Muscle of arm (tissue), 14 donors: Measurements from ENCODE around the gene RASL11B. TPM values are rescaled to one million over a fixed set of nuclear protein-coding genes. Genes with fewer than 3 reads are reported as not detected.
"Not testable (repeated sequence)": the region's sequence is repeated elsewhere in the genome, so short reads cannot be mapped to it uniquely, and the experiment has no call there.

Source experiments
- DNase-seq: peaks from one replicate; pipeline ENCODE4 v3.0.0-alpha.2; 2013
- long read RNA-seq, 11 donors: transcript quantifications; one replicate each; lab custom pipeline, GENCODE V29; 2026
- polyA plus RNA-seq, 12 donors: library from polyadenylated mRNA; unstranded; fragments of 120-200 nt; gene quantifications; one replicate each; pipeline ENCODE4 v1.2.1, GENCODE V29; 2013; ENCODE audit not compliant: insufficient read length in 12 of 12

RASL11B gene
- polyA plus RNA-seq, result 10 to 100 TPM in 7 of 12 donors, 1 to 10 TPM in 3, not detected in 2; 6.0 to 15.8 (median 11.1) TPM
- long read RNA-seq, donor 1, partial matches to known transcripts, result 0 of 2 reads
- long read RNA-seq, donor 1, other reads (novel, unspliced or antisense), result 0 of 2 reads
- long read RNA-seq, donor 2, transcript RASL11B-201 (4 exons, 1,995 nt), result major isoform, 13 of 13 reads
- long read RNA-seq, donor 2, partial matches to known transcripts, result 0 of 13 reads
- long read RNA-seq, donor 2, other reads (novel, unspliced or antisense), result 0 of 13 reads
- long read RNA-seq, donor 3, partial matches to known transcripts, result 0 of 2 reads
- long read RNA-seq, donor 3, other reads (novel, unspliced or antisense), result 0 of 2 reads
- long read RNA-seq, donor 4, partial matches to known transcripts, result 0 of 3 reads
- long read RNA-seq, donor 4, other reads (novel, unspliced or antisense), result 0 of 3 reads
- long read RNA-seq, donor 5, transcript RASL11B-201 (4 exons, 1,995 nt), result major isoform, 7 of 13 reads
- long read RNA-seq, donor 5, partial matches to known transcripts, result 6 of 13 reads
- long read RNA-seq, donor 5, other reads (novel, unspliced or antisense), result 0 of 13 reads
- long read RNA-seq, donor 6, partial matches to known transcripts, result 0 of 2 reads
- long read RNA-seq, donor 6, other reads (novel, unspliced or antisense), result 0 of 2 reads
- long read RNA-seq, donor 7, partial matches to known transcripts, result 0 of 2 reads
- long read RNA-seq, donor 7, other reads (novel, unspliced or antisense), result 0 of 2 reads
- long read RNA-seq, donor 8, partial matches to known transcripts, result 0 of 4 reads
- long read RNA-seq, donor 8, other reads (novel, unspliced or antisense), result 0 of 4 reads
- long read RNA-seq, donor 9, partial matches to known transcripts, result 0 of 2 reads
- long read RNA-seq, donor 9, other reads (novel, unspliced or antisense), result 0 of 2 reads
- long read RNA-seq, donor 10, transcript RASL11B-201 (4 exons, 1,995 nt), result major isoform, 7 of 7 reads
- long read RNA-seq, donor 10, partial matches to known transcripts, result 0 of 7 reads
- long read RNA-seq, donor 10, other reads (novel, unspliced or antisense), result 0 of 7 reads
- long read RNA-seq, donor 11, partial matches to known transcripts, result 8 of 12 reads
- long read RNA-seq, donor 11, other reads (novel, unspliced or antisense), result 0 of 12 reads

GRCh38 chr4:52861879-52862616 is at the start of gene RASL11B:
Gene RASL11B, plus strand, starts transcription at chr4:52862317. Its CDS starts 191 bp downstream, at chr4:52862508.
- DNase-seq, result peak; percentile 83

GRCh38 chr4:52813546-52813945 is 48.6 kb upstream of the RASL11B start:
- no peak for DNase-seq

- DNase-seq, result no peak
Observed at GRCh38 chr4:52822583-52822971, 39.5 kb upstream of the RASL11B start.

- no peak for DNase-seq
Observed at GRCh38 chr4:52822972-52823701, 39.0 kb upstream of the RASL11B start.

GRCh38 chr4:52823702-52824092 is 38.4 kb upstream of the RASL11B start:
- DNase-seq, result no peak

- DNase-seq, result no peak
Observed at GRCh38 chr4:52824270-52824602, 37.9 kb upstream of the RASL11B start.

GRCh38 chr4:52824603-52825459 is 37.3 kb upstream of the RASL11B start:
- DNase-seq, result peak; percentile 29

GRCh38 chr4:52825460-52826090 is 36.5 kb upstream of the RASL11B start:
- no peak for DNase-seq

GRCh38 chr4:52833941-52834525 is 28.1 kb upstream of the RASL11B start:
- no peak for DNase-seq

- not testable (repeated sequence) for DNase-seq
Observed at GRCh38 chr4:52834641-52835456, 27.3 kb upstream of the RASL11B start.

- DNase-seq, result no peak
Observed at GRCh38 chr4:52836120-52836519, 26.0 kb upstream of the RASL11B start.

- no peak for DNase-seq
Observed at GRCh38 chr4:52836678-52837077, 25.4 kb upstream of the RASL11B start.

- DNase-seq, result no peak
Observed at GRCh38 chr4:52837716-52838558, 24.2 kb upstream of the RASL11B start.

- DNase-seq, result no peak
Observed at GRCh38 chr4:52838729-52839586, 23.2 kb upstream of the RASL11B start.

- DNase-seq, result no peak
Observed at GRCh38 chr4:52840531-52841370, 21.4 kb upstream of the RASL11B start.
